Measurements from ENCODE around the gene ANKRD13B.
A peak's percentile ranks its signal among the peaks of the same experiment; 100 is the strongest.
"Not testable (repeated sequence)": the region's sequence is repeated elsewhere in the genome, so short reads cannot be mapped to it uniquely, and the experiment has no call there.

The ANKRD13B gene

GRCh38 chr17:29592850-29593551 is at the start of gene ANKRD13B:
Gene ANKRD13B, plus strand, starts transcription at chr17:29593132. Its CDS starts 490 bp downstream, at chr17:29593622.
- DNase-seq: peak; percentile 79

GRCh38 chr17:29544066-29544465 is 48.9 kb upstream of the ANKRD13B start:
- DNase-seq: no peak

GRCh38 chr17:29546085-29546484 is 46.8 kb upstream of the ANKRD13B start:
- no peak for DNase-seq

- no peak for DNase-seq
These were observed 46.1 kb upstream of the ANKRD13B start for GRCh38 chr17:29546830-29547229.

GRCh38 chr17:29549177-29549923 is 43.6 kb upstream of the ANKRD13B start:
- no peak for DNase-seq

GRCh38 chr17:29555840-29556239 is 37.1 kb upstream of the ANKRD13B start:
- DNase-seq: no peak

- DNase-seq: no peak
These were observed 35.7 kb upstream of the ANKRD13B start for GRCh38 chr17:29557085-29557738.

- DNase-seq: no peak
These were observed 35.2 kb upstream of the ANKRD13B start for GRCh38 chr17:29557739-29558116.

- DNase-seq: not testable (repeated sequence)
These were observed 34.8 kb upstream of the ANKRD13B start for GRCh38 chr17:29558139-29558538.

- no peak for DNase-seq
These were observed 33.3 kb upstream of the ANKRD13B start for GRCh38 chr17:29559640-29560039.

- no peak for DNase-seq
These were observed 32.6 kb upstream of the ANKRD13B start for GRCh38 chr17:29560316-29560715.

GRCh38 chr17:29561554-29562517 is 31.1 kb upstream of the ANKRD13B start:
- DNase-seq: no peak

- DNase-seq: no peak
These were observed 30.3 kb upstream of the ANKRD13B start for GRCh38 chr17:29562615-29563014.

- DNase-seq: no peak
These were observed 29.1 kb upstream of the ANKRD13B start for GRCh38 chr17:29563816-29564215.

- DNase-seq: peak; percentile 83
These were observed 27.1 kb upstream of the ANKRD13B start for GRCh38 chr17:29565643-29566472.

GRCh38 chr17:29566473-29567303 is 26.2 kb upstream of the ANKRD13B start, which contains the start of gene ABHD15:
Gene ABHD15, minus strand, starts transcription at chr17:29567037. Its CDS starts 71 bp downstream, at chr17:29566966.
- DNase-seq: peak; percentile 84

- no peak for DNase-seq
These were observed 25.7 kb upstream of the ANKRD13B start for GRCh38 chr17:29567304-29567553.

GRCh38 chr17:29567554-29568330 is 25.2 kb upstream of the ANKRD13B start:
- peak; percentile 88 for DNase-seq

GRCh38 chr17:29568331-29569244 is 24.3 kb upstream of the ANKRD13B start, which contains the start of gene TP53I13:
Gene TP53I13, plus strand, starts transcription at chr17:29568701. Its CDS starts 58 bp downstream, at chr17:29568759.
- peak; percentile 92 for DNase-seq
